RWPE2 (cell line): ENCODE data around the gene RFX5.
"Not testable (repeated sequence)": the region's sequence is repeated elsewhere in the genome, so short reads cannot be mapped to it uniquely, and the experiment has no call there.

Source experiments
- ATAC-seq: fragments of 200-7000 bp; cut with Tn5 transposase; 3 replicates; pipeline ENCODE4 v1.9.1; 2021; ENCODE audit warnings: low read depth
- DNase-seq: peaks from one replicate; pipeline ENCODE4 v3.0.0-alpha.2; 2020; ENCODE audit warnings: low spot score
- H3K27ac ChIP-seq: fragments of 450-650 bp; 2 replicates; pipeline ENCODE4 v1.5.1; 2017; ENCODE audit warnings: mild to moderate bottlenecking; ENCODE audit not compliant: poor library complexity, severe bottlenecking
- H3K27me3 ChIP-seq: fragments of 250-450 bp; sonication (Bioruptor Pico); 2 replicates; pipeline ENCODE4 v1.5.1; 2021; ENCODE audit warnings: mild to moderate bottlenecking, moderate library complexity; ENCODE audit not compliant: insufficient read depth, poor library complexity, severe bottlenecking
- H3K36me3 ChIP-seq: fragments of 250-450 bp; sonication (Bioruptor Pico); 2 replicates; pipeline ENCODE4 v1.5.1; 2020; ENCODE audit warnings: low read depth, mild to moderate bottlenecking, moderate library complexity
- H3K4me1 ChIP-seq: fragments of 250-450 bp; sonication (Bioruptor Pico); 2 replicates; pipeline ENCODE4 v1.5.1; 2021; ENCODE audit warnings: mild to moderate bottlenecking, moderate library complexity; ENCODE audit not compliant: insufficient read depth, poor library complexity, severe bottlenecking
- H3K4me3 ChIP-seq: fragments of 250-450 bp; sonication (Bioruptor Pico); 2 replicates; pipeline ENCODE4 v1.5.1; 2021; ENCODE audit warnings: mild to moderate bottlenecking, moderate library complexity; ENCODE audit not compliant: severe bottlenecking
- H3K9me3 ChIP-seq: fragments of 250-450 bp; sonication (Bioruptor Pico); 2 replicates; pipeline ENCODE4 v1.5.1; 2021; ENCODE audit warnings: mild to moderate bottlenecking, moderate library complexity; ENCODE audit not compliant: severe bottlenecking
- TF ChIP-seq, protein P1 (sequence below): fragments of 450-650 bp; IDR thresholded peaks from one replicate; pipeline ENCODE4 v1.5.1; 2017; ENCODE audit warnings: mild to moderate bottlenecking, moderate library complexity; ENCODE audit not compliant: poor library complexity, severe bottlenecking

The RFX5 gene

DNA sequence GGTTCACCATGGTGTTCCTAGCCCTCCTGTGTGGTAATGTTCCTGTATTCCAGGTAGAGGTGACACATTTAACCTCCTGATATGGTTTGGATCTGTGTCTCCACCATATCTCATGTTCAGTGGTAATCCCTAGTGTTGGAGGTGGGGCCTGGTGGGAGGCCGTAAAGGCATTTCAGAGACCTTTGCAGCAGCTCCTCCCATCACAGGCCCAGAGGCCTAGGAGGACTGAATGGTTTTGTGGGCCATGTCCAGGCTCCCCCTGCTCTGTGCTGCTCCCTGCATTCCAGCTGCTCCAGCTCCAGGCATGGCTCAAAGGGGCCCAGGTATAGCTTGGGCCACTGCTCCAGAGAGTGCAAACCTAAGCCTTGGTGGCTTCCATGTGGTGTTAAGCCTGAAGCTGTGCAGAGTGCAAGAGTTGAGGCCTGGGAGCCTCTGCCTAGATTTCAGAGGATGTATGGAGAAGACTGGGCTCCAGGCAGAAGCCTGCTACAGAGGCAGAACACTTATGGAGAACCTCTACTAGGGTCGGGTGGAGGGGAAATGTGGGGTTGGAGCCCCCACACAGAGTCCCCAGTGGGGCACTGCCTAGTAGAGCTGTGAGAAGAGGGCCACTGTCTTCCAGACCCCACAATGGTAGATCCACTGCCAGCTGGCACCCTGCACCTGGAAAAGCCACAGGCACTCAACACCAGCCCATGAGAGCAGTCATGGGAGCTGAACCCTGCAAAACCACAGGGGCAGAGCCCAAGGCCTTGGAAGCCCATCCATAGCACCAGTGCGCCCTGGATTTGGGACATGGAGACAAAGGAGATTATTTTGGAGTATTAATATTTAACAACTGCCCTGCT lies 15.5 kb upstream of the RFX5 start:
- ATAC-seq (no peak), DNase-seq (no peak)
- H3K27me3 ChIP-seq: no peaks in the 10 kb centered on the region
- no peaks in the 10 kb centered on the region for H3K36me3 ChIP-seq
- no peaks in the 10 kb centered on the region for H3K4me1 ChIP-seq
- H3K4me3 ChIP-seq: no peak overlapping the region
- peaks cover 8% of the 10 kb centered on the region for H3K9me3 ChIP-seq
- TF ChIP-seq, protein P1, sequence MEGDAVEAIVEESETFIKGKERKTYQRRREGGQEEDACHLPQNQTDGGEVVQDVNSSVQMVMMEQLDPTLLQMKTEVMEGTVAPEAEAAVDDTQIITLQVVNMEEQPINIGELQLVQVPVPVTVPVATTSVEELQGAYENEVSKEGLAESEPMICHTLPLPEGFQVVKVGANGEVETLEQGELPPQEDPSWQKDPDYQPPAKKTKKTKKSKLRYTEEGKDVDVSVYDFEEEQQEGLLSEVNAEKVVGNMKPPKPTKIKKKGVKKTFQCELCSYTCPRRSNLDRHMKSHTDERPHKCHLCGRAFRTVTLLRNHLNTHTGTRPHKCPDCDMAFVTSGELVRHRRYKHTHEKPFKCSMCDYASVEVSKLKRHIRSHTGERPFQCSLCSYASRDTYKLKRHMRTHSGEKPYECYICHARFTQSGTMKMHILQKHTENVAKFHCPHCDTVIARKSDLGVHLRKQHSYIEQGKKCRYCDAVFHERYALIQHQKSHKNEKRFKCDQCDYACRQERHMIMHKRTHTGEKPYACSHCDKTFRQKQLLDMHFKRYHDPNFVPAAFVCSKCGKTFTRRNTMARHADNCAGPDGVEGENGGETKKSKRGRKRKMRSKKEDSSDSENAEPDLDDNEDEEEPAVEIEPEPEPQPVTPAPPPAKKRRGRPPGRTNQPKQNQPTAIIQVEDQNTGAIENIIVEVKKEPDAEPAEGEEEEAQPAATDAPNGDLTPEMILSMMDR: no peak
- H3K27ac ChIP-seq: no peak overlapping the region

DNA sequence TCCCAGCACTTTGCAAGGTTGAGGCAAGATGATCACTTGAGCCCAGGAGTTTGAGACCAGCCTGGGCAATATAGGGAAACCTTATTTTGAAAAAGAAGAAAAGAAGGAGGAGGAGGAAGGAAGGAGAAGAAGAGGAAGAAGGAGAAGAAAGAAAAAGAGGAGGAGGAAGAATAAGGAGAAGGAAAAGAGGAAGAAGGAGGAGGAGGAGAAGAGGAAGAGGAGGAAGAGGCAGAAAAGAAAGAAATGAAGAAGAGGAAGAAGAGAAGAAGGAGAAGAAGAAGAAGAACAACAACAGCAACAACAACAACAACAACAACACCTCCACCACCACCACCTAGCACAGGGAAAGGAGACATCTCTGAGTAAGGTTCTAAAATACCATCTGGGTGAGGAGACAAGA lies 14.8 kb upstream of the RFX5 start:
- H3K27ac ChIP-seq: no peak overlapping the region
- H3K4me3 ChIP-seq: no peak overlapping the region
- ATAC-seq (no peak), DNase-seq (no peak)
- no peaks in the 10 kb centered on the region for H3K27me3 ChIP-seq
- H3K9me3 ChIP-seq: peaks cover 8% of the 10 kb centered on the region
- H3K4me1 ChIP-seq: no peaks in the 10 kb centered on the region
- H3K36me3 ChIP-seq: no peaks in the 10 kb centered on the region
- TF ChIP-seq, protein P1: no peak

DNA sequence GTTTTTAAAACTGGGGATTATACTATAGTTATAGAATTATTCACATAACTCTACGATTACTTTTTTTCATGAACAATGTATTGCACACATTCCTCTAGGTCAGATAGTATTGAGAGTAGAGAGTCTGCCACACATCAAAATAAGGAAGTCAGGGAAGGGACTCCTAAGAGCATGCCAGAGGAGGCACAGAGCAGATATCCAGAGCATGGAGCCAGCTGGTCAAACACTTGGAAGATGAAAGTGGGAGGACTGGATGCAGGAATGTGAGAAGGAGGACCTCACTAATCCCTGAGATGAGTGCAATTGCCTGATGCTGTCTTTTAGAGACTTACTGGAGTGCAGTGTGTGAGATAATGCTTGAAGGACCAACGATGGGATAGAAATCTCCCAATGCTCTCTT lies 9.6 kb upstream of the RFX5 start:
- Histone ChIP-seq H3K9me3 (peaks cover 2% of the 10 kb centered on the region), H3K4me1 (no peaks in the 10 kb centered on the region), H3K27ac (no peak overlapping the region), H3K4me3 (no peak overlapping the region), H3K36me3 (no peaks in the 10 kb centered on the region), H3K27me3 (no peaks in the 10 kb centered on the region)
- TF ChIP-seq, protein P1: no peak
- no peak for ATAC-seq
- DNase-seq: no peak

DNA sequence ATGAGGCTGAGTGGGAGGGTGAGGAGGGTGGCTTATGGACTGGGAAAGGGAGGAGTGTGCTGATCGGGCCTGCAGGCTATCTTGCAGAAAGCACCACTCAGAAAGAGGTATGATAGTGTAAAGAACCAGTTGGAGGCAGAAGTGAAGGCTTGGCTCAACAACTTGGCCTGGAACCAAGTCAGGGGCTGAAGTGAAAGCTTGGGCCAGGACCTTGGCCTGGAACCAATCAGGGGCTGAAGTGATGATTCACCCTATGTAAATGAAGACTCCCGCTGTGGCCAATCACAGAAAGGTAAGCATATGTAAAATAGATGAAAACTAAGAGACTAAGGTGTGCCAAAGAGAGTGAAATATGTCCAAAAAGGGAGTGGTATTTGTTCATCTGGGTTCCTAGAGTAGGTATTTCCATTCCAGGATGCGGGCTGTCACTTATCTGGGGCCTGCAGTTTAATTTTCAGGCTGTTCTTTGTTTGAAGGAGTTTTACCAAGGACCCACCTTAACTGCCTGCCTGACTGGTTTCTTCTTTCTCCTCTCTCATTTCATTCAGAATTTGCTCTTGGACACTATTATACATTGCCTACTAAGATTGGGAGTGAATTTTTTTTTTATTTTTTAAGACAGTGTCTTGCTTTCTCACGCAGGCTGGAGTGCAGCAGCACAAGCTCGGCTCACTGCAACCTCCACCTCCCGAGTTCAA lies 5.1 kb upstream of the RFX5 start:
- no peak for ATAC-seq
- Histone ChIP-seq H3K36me3 (no peaks in the 10 kb centered on the region), H3K9me3 (peaks cover 2% of the 10 kb centered on the region), H3K4me3 (no peak overlapping the region), H3K27me3 (no peaks in the 10 kb centered on the region), H3K27ac (no peak overlapping the region), H3K4me1 (peaks cover 6% of the 10 kb centered on the region)
- TF ChIP-seq, protein P1: no peak
- no peak for DNase-seq

DNA sequence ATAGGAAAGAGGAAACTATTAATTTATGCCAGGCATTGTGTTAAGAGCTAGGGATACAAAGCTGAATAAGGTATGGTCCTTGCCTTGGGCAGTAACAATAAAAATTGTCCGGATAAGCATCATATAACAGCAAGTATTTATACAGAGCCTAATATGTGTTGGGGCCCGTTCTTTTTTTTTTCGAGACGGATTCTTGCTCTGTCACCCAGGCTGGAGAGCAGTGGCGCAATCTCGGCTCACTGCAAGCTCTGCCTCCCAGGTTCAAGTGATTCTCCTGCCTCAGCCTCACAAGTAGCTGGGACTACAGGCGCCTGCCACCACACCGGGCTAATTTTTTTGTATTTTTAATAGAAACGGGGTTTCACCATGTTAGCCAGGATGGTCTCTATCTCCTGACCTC lies 3.3 kb upstream of the RFX5 start:
- ATAC-seq, H3K4me3 ChIP-seq, H3K27me3 ChIP-seq, H3K36me3 ChIP-seq, H3K9me3 ChIP-seq, DNase-seq, H3K27ac ChIP-seq, H3K4me1 ChIP-seq: not testable (repeated sequence)
